Adrenal gland (tissue), 12 donors: ENCODE data around the gene PAX5. TPM values are rescaled to one million over a fixed set of nuclear protein-coding genes. Genes with fewer than 3 reads are reported as not detected.

Experiments used
- DNase-seq, 7 donors: peaks; one replicate each; pipeline ENCODE4 v3.0.0-alpha.2; 2019 to 2020
- H3K27ac ChIP-seq, 5 donors: fragments of 200-600 bp; sonication (generic) in 4 of 5; 1 replicate in 3 of 5; 2 replicates in 2 of 5; pipeline versions ENCODE4 v1.5.1 to v1.8.0; 2016 to 2020; ENCODE audit warnings: mild to moderate bottlenecking in 1 of 5
- H3K27me3 ChIP-seq: fragments of 200-600 bp; 2 replicates; pipeline ENCODE4 v1.8.0; 2021
- H3K36me3 ChIP-seq, 2 donors: fragments of 200-600 bp; replicated peaks in 1 of 2; 1 replicate in 1 of 2; 2 replicates in 1 of 2; pipeline versions ENCODE4 v1.5.1 to v1.8.0; 2018 to 2022
- H3K4me1 ChIP-seq, 2 donors: fragments of 200-600 bp; replicated peaks in 1 of 2; 1 replicate in 1 of 2; 2 replicates in 1 of 2; pipeline versions ENCODE4 v1.5.1 to v1.8.0; 2018 to 2021
- H3K4me3 ChIP-seq, 4 donors: fragments of 200-600 bp; sonication (generic) in 3 of 4; one replicate each; pipeline ENCODE4 v1.5.1; 2016 to 2018
- H3K9me3 ChIP-seq, 3 donors: fragments of 200-600 bp; sonication (generic) in 1 of 3; replicated peaks in 1 of 3; 1 replicate in 2 of 3; 2 replicates in 1 of 3; pipeline versions ENCODE4 v1.5.1 to v1.8.0; 2016 to 2021
- POLR2A ChIP-seq, 2 donors: fragments of 450-650 bp; IDR thresholded peaks; one replicate each; pipeline ENCODE4 v1.6.1; 2017; ENCODE audit warnings: antibody characterized with exemption in 2 of 2, mild to moderate bottlenecking in 2 of 2, moderate library complexity in 1 of 2
- WGBS, 4 donors: extraction: QIAGEN DNeasy Blood & Tissue Kit in 2 of 4; methylation state at CpG; one replicate each; pipeline versions ENCODE4 v1.1.5 to v1.1.7; 2013 to 2017; 5-methylcytosine and 5-hydroxymethylcytosine counted together
- intact Hi-C, 2 donors: fragments of 100-400 bp; cut with DNase I; formaldehyde crosslinking; loops; one replicate each; pipeline versions ENCODE4 v1.14.1 to v1.15.0; 2022 to 2023
- polyA plus RNA-seq, 3 donors: library from polyadenylated mRNA; stranded (reverse); fragments of 200-250 nt in 2 of 3; fragments of 350-450 nt in 1 of 3; fragmentation: Illumina TruSeq in 1 of 3; extraction: RNeasy Lipid Tissue Mini Kit (QIAGEN cat#74804) in 1 of 3; gene quantifications; one replicate each; pipeline ENCODE4 v1.2.3, GENCODE V29; 2013 to 2014
- total RNA-seq, 9 donors: library from RNA; depleted of rRNA in 4 of 9; stranded (reverse); fragments of >200 nt in 4 of 9; fragments of 120-200 nt in 1 of 9; fragmentation: NEBNext Ultra II Directional in 1 of 9; extraction: Animal tissue kit (Norgen Biotek cat#: 25700) in 1 of 9; gene quantifications; one replicate each; pipeline versions ENCODE4 v1.1.0 to v1.2.4, GENCODE V29; 2013 to 2023
- TF ChIP-seq, protein P1 (sequence below), 6 experiments: fragments of 450-650 bp in 4 of 6; fragments of 200-600 bp in 2 of 6; sonication (generic) in 1 of 6; IDR thresholded peaks; 1 replicate in 5 of 6; 2 replicates in 1 of 6; pipeline versions ENCODE4 v1.5.1 to v1.8.0; 2016 to 2021; ENCODE audit warnings: antibody characterized with exemption in 6 of 6, mild to moderate bottlenecking in 2 of 6, moderate library complexity in 1 of 6
- donor health status: healthy with polysubstance abuse.
- donor health status: Bipolar disorder and iron deficiency.
- donor health status: DM: yes; HTN: yes; CAD: no.
- donor health status: DM: no; HTN: no; CAD: no.
- donor health status: DM: no; HTN: no; CAD: no.
- donor health status: DM: yes; HTN: yes; CAD: no.

The PAX5 gene
- total and polyA plus RNA-seq, 12 donors: under 0.01 to 0.22 (median 0.09) TPM; not detected in 6

DNA sequence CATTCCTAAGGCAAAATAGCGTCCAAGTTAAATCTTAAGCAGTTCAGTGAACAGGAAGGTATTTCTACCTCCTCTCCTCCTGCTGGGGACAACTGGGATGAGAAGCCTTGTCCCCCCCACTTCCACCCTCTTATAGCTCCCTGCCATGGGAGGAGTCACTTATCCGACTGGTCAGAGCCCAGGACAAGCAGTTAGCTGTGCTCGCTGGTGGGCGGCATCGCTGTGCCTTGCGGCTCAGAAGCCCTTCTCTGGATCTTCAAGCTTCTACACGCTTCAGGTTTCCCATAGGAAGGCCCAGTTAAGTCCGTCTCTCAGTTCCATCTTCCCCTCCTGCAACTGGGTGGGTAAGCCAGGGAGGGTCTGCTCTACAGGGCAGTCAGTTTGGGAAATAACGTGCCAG lies 77.2 kb downstream of the PAX5 start:
- Histone ChIP-seq H3K4me3 (no peak overlapping the region), H3K27ac (no peak overlapping the region), H3K27me3 (peaks cover 6% of the 10 kb centered on the region), H3K4me1 (no peaks in the 10 kb centered on the region), H3K36me3 (no peaks in the 10 kb centered on the region), H3K9me3 (no peaks in the 10 kb centered on the region)
- intact Hi-C loops: no loop called here
- WGBS, 4 donors: 74 to 86% (median 81%) methylated on average over 4 to 9 of the region's 9 CpGs
- TF ChIP-seq, protein P1, sequence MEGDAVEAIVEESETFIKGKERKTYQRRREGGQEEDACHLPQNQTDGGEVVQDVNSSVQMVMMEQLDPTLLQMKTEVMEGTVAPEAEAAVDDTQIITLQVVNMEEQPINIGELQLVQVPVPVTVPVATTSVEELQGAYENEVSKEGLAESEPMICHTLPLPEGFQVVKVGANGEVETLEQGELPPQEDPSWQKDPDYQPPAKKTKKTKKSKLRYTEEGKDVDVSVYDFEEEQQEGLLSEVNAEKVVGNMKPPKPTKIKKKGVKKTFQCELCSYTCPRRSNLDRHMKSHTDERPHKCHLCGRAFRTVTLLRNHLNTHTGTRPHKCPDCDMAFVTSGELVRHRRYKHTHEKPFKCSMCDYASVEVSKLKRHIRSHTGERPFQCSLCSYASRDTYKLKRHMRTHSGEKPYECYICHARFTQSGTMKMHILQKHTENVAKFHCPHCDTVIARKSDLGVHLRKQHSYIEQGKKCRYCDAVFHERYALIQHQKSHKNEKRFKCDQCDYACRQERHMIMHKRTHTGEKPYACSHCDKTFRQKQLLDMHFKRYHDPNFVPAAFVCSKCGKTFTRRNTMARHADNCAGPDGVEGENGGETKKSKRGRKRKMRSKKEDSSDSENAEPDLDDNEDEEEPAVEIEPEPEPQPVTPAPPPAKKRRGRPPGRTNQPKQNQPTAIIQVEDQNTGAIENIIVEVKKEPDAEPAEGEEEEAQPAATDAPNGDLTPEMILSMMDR (IDR thresholded peaks at IDR 0.05): no peak
- TF ChIP-seq POLR2A (IDR thresholded peaks at IDR 0.05): no peak
- peak in 1 of 7 donors; percentile 4 for DNase-seq

DNA sequence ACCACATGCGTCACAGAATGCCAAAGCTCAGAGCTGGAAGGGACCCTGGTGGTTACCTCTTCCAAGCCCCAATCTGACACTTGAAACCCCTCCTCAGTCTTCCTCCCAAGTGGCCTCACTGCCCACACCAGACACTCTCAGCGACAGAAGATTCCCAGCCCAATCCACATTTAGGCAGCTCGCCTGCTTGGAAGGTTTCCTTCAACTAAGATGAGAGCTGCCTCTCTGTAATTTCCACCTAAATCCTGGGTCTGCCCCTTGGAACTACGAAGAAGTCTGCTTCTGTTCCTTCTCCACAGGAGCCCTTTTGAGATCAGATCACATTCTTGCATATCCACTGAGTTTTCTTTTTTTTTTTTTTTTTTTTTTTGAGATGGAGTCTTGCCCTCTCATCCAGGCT lies 83.7 kb downstream of the PAX5 start:
- Histone ChIP-seq H3K4me3 (no peak overlapping the region), H3K27me3 (peaks cover 9% of the 10 kb centered on the region), H3K4me1 (no peaks in the 10 kb centered on the region), H3K27ac (no peak overlapping the region), H3K36me3 (no peaks in the 10 kb centered on the region), H3K9me3 (no peaks in the 10 kb centered on the region)
- DNase-seq: no peak
- WGBS, 4 donors: 72 to 76% (median 74%) methylated on average over 4 of the region's 4 CpGs
- intact Hi-C loops: no loop called here
- TF ChIP-seq, protein P1 (IDR thresholded peaks at IDR 0.05): no peak
- TF ChIP-seq POLR2A (IDR thresholded peaks at IDR 0.05): no peak

GRCh38 chr9:36949466-36949865 lies 84.6 kb downstream of the PAX5 start:
- WGBS, 4 donors: 69 to 81% (median 75%) methylated on average over 6 of the region's 6 CpGs
- Histone ChIP-seq H3K27ac (no peak overlapping the region), H3K36me3 (no peaks in the 10 kb centered on the region), H3K9me3 (no peaks in the 10 kb centered on the region), H3K4me1 (no peaks in the 10 kb centered on the region), H3K27me3 (peaks cover 9% of the 10 kb centered on the region), H3K4me3 (no peak overlapping the region)
- DNase-seq: no peak
- intact Hi-C loops: no loop called here
- TF ChIP-seq POLR2A (IDR thresholded peaks at IDR 0.05): no peak
- TF ChIP-seq, protein P1 (IDR thresholded peaks at IDR 0.05): no peak

GRCh38 chr9:36948051-36948450 lies 86.0 kb downstream of the PAX5 start:
- no peaks in the 10 kb centered on the region for H3K9me3 ChIP-seq
- intact Hi-C loops: no loop called here
- H3K36me3 ChIP-seq: no peaks in the 10 kb centered on the region
- WGBS, 4 donors: 40 to 48% (median 44%) methylated on average over 11 to 13 of the region's 13 CpGs
- H3K4me3 ChIP-seq: no peak overlapping the region
- H3K27ac ChIP-seq: no peak overlapping the region
- peaks cover 9% of the 10 kb centered on the region for H3K27me3 ChIP-seq
- TF ChIP-seq POLR2A (IDR thresholded peaks at IDR 0.05): no peak
- TF ChIP-seq, protein P1 (IDR thresholded peaks at IDR 0.05): no peak
- DNase-seq: no peak
- no peaks in the 10 kb centered on the region for H3K4me1 ChIP-seq
